ENCODE measurements around the gene FANCM. TPM values are rescaled to one million over a fixed set of nuclear protein-coding genes. Genes with fewer than 3 reads are reported as not detected.

FANCM gene
- total and polyA plus RNA-seq, 9 of the 15 experiments (the other 6 are each of a cell fraction or from before 2014, with no cell fraction given), result 5.1 to 14.4 (median 6.2) TPM

GRCh38 chr14:45135659-45136395 is at the start of gene FANCM (continued):
- TF ChIP-seq ZNF57 (CRISPR knock-in tag; IDR thresholded peaks at IDR 0.05) (no peak), ZC3H11A (IDR thresholded peaks at IDR 0.05; ENCODE audit: low read depth, low read length) (no peak), ZNF133 (CRISPR knock-in tag; IDR thresholded peaks at IDR 0.05) (no peak), RBM25 (IDR thresholded peaks at IDR 0.05; ENCODE audit: low read depth, low read length, severe bottlenecking) (peak; percentile 76), EP300 (IDR thresholded peaks at IDR 0.05; ENCODE audit: low read length) (peak; percentile 20; the same call in 1 of the 2 replicates), NCOA2 (IDR thresholded peaks at IDR 0.05; ENCODE audit: partially characterized antibody in 2 of 2) (no peak), E2F8 (IDR thresholded peaks at IDR 0.05; ENCODE audit: low read depth, partially characterized antibody) (peak; percentile 73), TCFL5 (CRISPR knock-in tag; conservative IDR thresholded peaks at IDR 0.05) (no peak), NCOA1 (IDR thresholded peaks at IDR 0.05; ENCODE audit: low read depth) (peak; percentile 91), FOXP1 (CRISPR knock-in tag; IDR thresholded peaks at IDR 0.05) (no peak), SAFB2 (IDR thresholded peaks at IDR 0.05; ENCODE audit: borderline replicate concordance, low read depth, low read length, severe bottlenecking) (no peak), KAT7 (CRISPR knock-in tag; IDR thresholded peaks at IDR 0.05; ENCODE audit: borderline replicate concordance) (no peak), GABPB1 (CRISPR knock-in tag; IDR thresholded peaks at IDR 0.05) (peak; percentile 95), U2AF2 (optimal IDR thresholded peaks at IDR 0.05; ENCODE audit: low read depth, low read length) (no peak), DEAF1 (CRISPR knock-in tag; IDR thresholded peaks at IDR 0.05) (no peak), CREB3 (tag; conservative IDR thresholded peaks at IDR 0.05; ENCODE audit: low read depth) (no peak), PBX2 (CRISPR knock-in tag; IDR thresholded peaks at IDR 0.05; ENCODE audit: low read depth) (no peak), PBX2 (tag; conservative IDR thresholded peaks at IDR 0.05; ENCODE audit: low read depth) (peak; percentile 70)
